ENCODE measurements around the gene EPHA10.

The EPHA10 gene

GRCh38 chr1:37807555-37808368, 42.8 kb upstream of the EPHA10 start, which contains the start of the genes C1orf122 and YRDC:
Gene C1orf122, plus strand, starts transcription at chr1:37807790. Its CDS starts 615 bp downstream, at chr1:37808405.
Gene YRDC, minus strand, starts transcription at chr1:37808208. Its CDS starts 28 bp downstream, at chr1:37808180.
- peak; percentile 94 for DNase-seq (ENCODE audit: low read depth)
- TF ChIP-seq CTCF (IDR thresholded peaks at IDR 0.05; ENCODE audit: insufficient read depth, low read depth, low read length, missing control alignments), result no peak
- peak within 1 kb of the TSS; percentile 85 for H3K4me3 ChIP-seq (ENCODE audit: low read depth, low read length)

GRCh38 chr1:37807220-37807554, 42.3 kb upstream of the EPHA10 start:
- TF ChIP-seq CTCF (IDR thresholded peaks at IDR 0.05; ENCODE audit: insufficient read depth, low read depth, low read length, missing control alignments), result no peak
- DNase-seq (ENCODE audit: low read depth), result no peak
- H3K4me3 ChIP-seq (ENCODE audit: low read depth, low read length), result peak overlapping the region; percentile 85

- no peak for DNase-seq (ENCODE audit: low read depth)
- no peak overlapping the region for H3K4me3 ChIP-seq (ENCODE audit: low read depth, low read length)
- TF ChIP-seq CTCF (IDR thresholded peaks at IDR 0.05; ENCODE audit: insufficient read depth, low read depth, low read length, missing control alignments), result no peak
These were observed 37.5 kb upstream of the EPHA10 start for GRCh38 chr1:37802439-37802838.

- no peak for TF ChIP-seq CTCF (IDR thresholded peaks at IDR 0.05; ENCODE audit: insufficient read depth, low read depth, low read length, missing control alignments)
- H3K4me3 ChIP-seq (ENCODE audit: low read depth, low read length), result no peak overlapping the region
- DNase-seq (ENCODE audit: low read depth), result no peak
These were observed 32.9 kb upstream of the EPHA10 start for GRCh38 chr1:37797750-37798345.

GRCh38 chr1:37795340-37796125, 30.6 kb upstream of the EPHA10 start:
- TF ChIP-seq CTCF (IDR thresholded peaks at IDR 0.05; ENCODE audit: insufficient read depth, low read depth, low read length, missing control alignments), result no peak
- H3K4me3 ChIP-seq (ENCODE audit: low read depth, low read length), result peak overlapping the region; percentile 65; the same call in 1 of the 2 replicates
- peak; percentile 23 for DNase-seq (ENCODE audit: low read depth)

GRCh38 chr1:37794372-37795339, 29.7 kb upstream of the EPHA10 start:
- DNase-seq (ENCODE audit: low read depth), result no peak
- TF ChIP-seq CTCF (IDR thresholded peaks at IDR 0.05; ENCODE audit: insufficient read depth, low read depth, low read length, missing control alignments), result no peak
- H3K4me3 ChIP-seq (ENCODE audit: low read depth, low read length), result peak overlapping the region; percentile 65
